ENCODE data around the gene NFE2L1. TPM values are rescaled to one million over a fixed set of nuclear protein-coding genes. Genes with fewer than 3 reads are reported as not detected.

Gene NFE2L1
- total and polyA plus RNA-seq, 2 of the 8 experiments (the other 6 are each of a cell fraction or from before 2014, with no cell fraction given) = 140 to 143 TPM

DNA sequence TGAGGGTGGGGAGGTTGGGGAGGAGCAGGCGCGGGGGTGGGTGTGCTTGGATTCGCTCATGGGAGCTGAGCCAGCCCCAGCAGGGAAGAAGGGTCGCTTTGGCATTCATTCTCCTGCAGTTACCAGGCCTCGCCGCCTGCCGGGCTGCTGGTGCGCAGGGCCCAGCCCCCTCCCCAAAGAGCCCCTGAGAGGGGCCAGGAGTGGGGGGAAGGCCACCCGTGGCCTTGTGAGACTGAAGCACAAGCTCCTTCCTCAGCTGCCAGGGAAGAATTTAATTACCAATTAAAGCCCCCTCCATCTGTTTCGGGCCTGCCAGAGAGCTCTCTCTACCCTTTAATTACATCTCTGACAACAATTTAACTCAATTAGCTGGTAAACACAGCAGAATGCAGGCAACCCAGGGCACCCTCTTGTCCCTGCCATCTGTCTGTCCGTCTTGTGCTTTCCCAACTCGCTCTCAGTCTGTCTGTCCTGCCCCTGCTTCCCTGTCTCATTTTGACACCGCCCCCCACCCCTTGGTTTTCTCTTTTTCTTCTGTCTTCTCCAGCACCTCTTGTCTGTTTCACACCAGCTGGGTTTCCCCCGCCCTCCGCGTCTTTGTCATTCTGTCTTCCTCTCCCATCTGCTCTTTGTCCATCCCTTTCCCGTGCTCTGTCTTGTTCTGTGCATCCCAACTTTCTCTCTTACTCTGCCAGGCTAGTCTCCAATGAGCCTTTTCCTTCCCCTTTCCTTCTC is 44.6 kb upstream of the NFE2L1 start:
- ChIA-PET POLR2A (ENCODE audit: partially characterized antibody) (interaction anchor here (0.6 to 4.1 kb wide), 8 partner anchors 8 to 139 kb away, joined by 3 to 19 read pairs (median 4); no protein-coding TSS in a partner anchor), CTCF (ENCODE audit: partially characterized antibody) (interaction anchor here (0.6 to 27.8 kb wide), 20 partner anchors 9 to 610 kb away, joined by 3 to 493 read pairs (median 5); partner anchors contain the start of genes CDK5RAP3, PNPO and PRR15L)
- Histone ChIP-seq H3K9me3 (ENCODE audit: insufficient read depth in 2 of 2, low read depth in 1 of 2, low read length in 1 of 2) (no peaks in the 10 kb centered on the region), H3K56ac (replicated peaks; ENCODE audit: insufficient read length, low read depth, low read length) (no peak overlapping the region), H3K9ac (replicated peaks in 1 of 4; ENCODE audit: extremely low read depth in 1 of 4, low read depth in 3 of 4, low read length in 3 of 4) (peak overlapping the region in 1 of 4 experiments; percentile 36; a peak in 3 of 7 replicates), H4K91ac (replicated peaks; ENCODE audit: insufficient read length, low read length) (peak overlapping the region; percentile 98), H4K8ac (ENCODE audit: extremely low read depth, insufficient read depth, low read length) (no peak overlapping the region), H3K23ac (ENCODE audit: insufficient read length) (peak overlapping the region; percentile 95), H2AK5ac (ENCODE audit: low read depth, low read length) (no peak overlapping the region), H4K5ac (ENCODE audit: insufficient read length, low read depth, low read length) (peak overlapping the region; percentile 88), H2BK120ac (replicated peaks; ENCODE audit: low read depth, low read length) (peak overlapping the region; percentile 49), H4K20me1 (replicated peaks in 1 of 2; ENCODE audit: control insufficient read depth in 1 of 2, insufficient read depth in 2 of 2, low read length in 2 of 2) (no peaks in the 10 kb centered on the region), H3K23me2 (ENCODE audit: low read depth, low read length) (0 out of 2 replicates have a peak, but pooled peaks cover 2% of the 10 kb centered on the region), H3K4me3 (ENCODE audit: extremely low read depth in 1 of 4, insufficient read depth in 2 of 4, low read depth in 3 of 4, low read length in 4 of 4) (peak overlapping the region in 2 of 4 experiments; percentile 12 to 19; a peak in 3 of 8 replicates), H3K4ac (replicated peaks; ENCODE audit: insufficient read length, low read depth, low read length) (peak overlapping the region; percentile 12), H2BK15ac (ENCODE audit: low read length) (peak overlapping the region; percentile 68; the same call in 1 of the 2 replicates), H2BK5ac (ENCODE audit: low read depth, low read length) (peak overlapping the region; percentile 92; the same call in 1 of the 2 replicates), H3K36me3 (ENCODE audit: control insufficient read depth in 2 of 4, insufficient read depth in 4 of 4, low read length in 3 of 4) (no peaks in the 10 kb centered on the region), H3K14ac (ENCODE audit: insufficient read length) (no peak overlapping the region), H3K4me2 (ENCODE audit: insufficient read depth in 1 of 2, low read depth in 2 of 2, low read length in 2 of 2) (peak overlapping the region; percentile 57 to 76), H3K79me1 (ENCODE audit: low read depth, low read length) (no peaks in the 10 kb centered on the region), H3K79me2 (ENCODE audit: control insufficient read depth in 1 of 2, insufficient read depth in 2 of 2, low read length in 2 of 2) (no peaks in the 10 kb centered on the region), H3K18ac (ENCODE audit: extremely low read depth, low read length) (peak overlapping the region; percentile 80; the same call in 1 of the 2 replicates), H3K4me1 (replicated peaks in 1 of 4; ENCODE audit: control insufficient read depth in 3 of 4, insufficient read depth in 4 of 4, low read length in 3 of 4) (peaks cover 18 to 41% (median 28%) of the 10 kb centered on the region in 4 experiments), H3K27ac (ENCODE audit: low read depth, low read length) (peak overlapping the region; percentile 68; the same call in 1 of the 2 replicates), H2BK12ac (ENCODE audit: low read depth, low read length) (peak overlapping the region; percentile 98; the same call in 1 of the 2 replicates), H2BK20ac (ENCODE audit: low read length) (peak overlapping the region; percentile 96), H2AFZ (ENCODE audit: low read length) (no peak overlapping the region), H3K27me3 (replicated peaks in 1 of 4; ENCODE audit: control insufficient read depth in 3 of 4, extremely low read depth in 1 of 4, insufficient read depth in 3 of 4, low read length in 3 of 4) (no peaks in the 10 kb centered on the region)
- 8% methylated on average over 17 of the region's 17 CpGs; no CpG with 5 or more reads in 1 of the 2 experiments for WGBS, 2 experiments (ENCODE audit: extremely low coverage in 1 of 2, insufficient coverage in 1 of 2, insufficient read length in 1 of 2, insufficient replicate concordance in 2 of 2, low coverage in 1 of 2, low lambda C conversion rate in 2 of 2, missing lambda C conversion rate in 1 of 2)
- DNase-seq (ENCODE audit: low read depth in 1 of 2, low spot score in 2 of 2) = peak in 1 of 2 experiments; percentile 70
- FAIRE-seq = no peak
- TF ChIP-seq CEBPB (IDR thresholded peaks at IDR 0.05; ENCODE audit: low read depth, low read length) (no peak), YY1 (IDR thresholded peaks at IDR 0.05; ENCODE audit: low read depth, low read length) (no peak), POLR2AphosphoS5 (IDR thresholded peaks at IDR 0.05; ENCODE audit: low read depth, low read length) (no peak), GABPA (IDR thresholded peaks at IDR 0.05; ENCODE audit: borderline replicate concordance, insufficient read depth, low read length) (no peak), SUZ12 (IDR thresholded peaks at IDR 0.05; ENCODE audit: low read length) (no peak), CBX8 (IDR thresholded peaks at IDR 0.05; ENCODE audit: borderline replicate concordance, low read depth, low read length) (no peak), RBBP5 (IDR thresholded peaks at IDR 0.05; ENCODE audit: borderline replicate concordance, low read depth, low read length) (0 out of 2 replicates have a peak, but pooled peaks have one; percentile 34), SP2 (IDR thresholded peaks at IDR 0.05; ENCODE audit: low read length) (no peak), KDM4A (IDR thresholded peaks at IDR 0.05; ENCODE audit: low read depth, low read length, severe bottlenecking) (no peak), ASH2L (IDR thresholded peaks at IDR 0.05; ENCODE audit: low read length) (peak; percentile 27), PHF8 (conservative IDR thresholded peaks at IDR 0.05; ENCODE audit: low read depth, low read length) (no peak), SP4 (IDR thresholded peaks at IDR 0.05; ENCODE audit: low read length) (no peak)

All from H1 (cell line).